MM.1S (cell line): ENCODE measurements around the gene CLCA2.

ENCODE experiments used
- CTCF ChIP-seq: fragments of 300-600 bp; sonication (generic); IDR thresholded peaks from 2 replicates; pipeline ENCODE4 v1.5.1; 2016; ENCODE audit warnings: antibody characterized with exemption, low read length, mixed read lengths
- EZH2 ChIP-seq: fragments of 300-600 bp; sonication (generic); optimal IDR thresholded peaks from 2 replicates; pipeline ENCODE3; 2017; ENCODE audit warnings: low read depth, mild to moderate bottlenecking, antibody characterized with exemption, low read length, mixed read lengths

DNA sequence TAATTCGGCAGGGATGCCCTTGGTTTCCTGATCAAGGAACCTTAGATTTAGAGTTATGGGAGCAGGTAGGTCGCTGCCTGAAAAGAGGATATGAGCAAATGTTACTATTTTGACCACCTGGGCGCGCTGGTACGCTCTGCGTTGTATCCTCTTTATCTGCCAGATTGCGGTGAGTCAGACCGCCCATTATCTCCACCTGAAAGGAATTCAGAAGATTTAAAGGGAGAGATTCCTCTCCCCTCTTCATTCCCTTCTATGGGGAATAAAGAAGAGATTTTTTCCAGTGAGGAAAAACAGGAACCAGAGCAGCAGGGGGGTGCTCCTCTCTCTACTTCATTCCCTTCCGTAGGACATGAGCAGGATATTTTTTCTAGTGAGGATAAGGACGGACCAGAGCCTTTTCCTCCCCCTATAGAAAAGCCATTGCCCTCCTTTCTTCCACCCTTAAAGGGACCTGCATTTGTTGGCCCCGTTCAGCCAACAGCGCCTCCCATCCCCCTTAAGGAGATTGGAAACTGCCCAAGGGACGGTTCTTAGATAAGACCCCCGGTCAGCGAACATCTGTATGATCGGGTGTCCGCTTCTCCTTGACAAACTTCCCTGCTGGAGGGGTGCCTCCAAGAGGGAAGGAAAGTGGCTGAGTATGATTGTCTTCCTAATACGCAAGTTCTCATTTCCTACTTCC, 78.9 kb downstream of the CLCA2 start:
- TF ChIP-seq CTCF (0 out of 2 replicates have a peak, but pooled peaks have one; percentile 6), EZH2 (no peak)
